OCI-LY7 (cell line): ENCODE results near the gene PNKP. TPM values are rescaled to one million over a fixed set of nuclear protein-coding genes. Genes with fewer than 3 reads are reported as not detected.

Experiments used
- BruUV-seq: library from RNA; stranded (reverse); fragments of 400-500 nt; replicated peaks from 2 replicates; lab custom pipeline; 2021; lab: Mats Ljungman, UMichigan
- CTCF ChIA-PET: fragments of 300-600 bp; sonication (Branson Sonifier 250); formaldehyde crosslinking; loops from one replicate; lab custom pipeline; 2022; ENCODE audit warnings: antibody characterized with exemption; ENCODE audit not compliant: unreplicated experiment; lab: Charles Lee
- POLR2A ChIA-PET: fragments of 300-600 bp; sonication (Branson Sonifier 250); formaldehyde crosslinking; loops from one replicate; lab custom pipeline; 2022; ENCODE audit warnings: antibody characterized with exemption; lab: Charles Lee
- DNase-seq: peaks from one replicate; pipeline ENCODE4 v3.0.0-alpha.2; 2015; ENCODE audit warnings: low spot score
- H2AFZ ChIP-seq: fragments of 200-600 bp; sonication (generic), shearing (Covaris generic); 2 replicates; pipeline ENCODE4 v1.6.1; 2014; ENCODE audit warnings: mild to moderate bottlenecking, antibody characterized with exemption, low read length, moderate library complexity
- H3K27ac ChIP-seq: fragments of 200-600 bp; sonication (generic); 2 replicates; pipeline ENCODE4 v1.5.1; 2014; ENCODE audit warnings: mixed run types, low read depth, mild to moderate bottlenecking, moderate library complexity, low read length, inconsistent platforms; ENCODE audit not compliant: poor library complexity, severe bottlenecking
- H3K36me3 ChIP-seq: fragments of 200-600 bp; sonication (generic); 2 replicates; pipeline ENCODE4 v1.6.1; 2014; ENCODE audit warnings: mild to moderate bottlenecking, antibody characterized with exemption, low read length, moderate library complexity, mixed read lengths; ENCODE audit not compliant: insufficient read depth
- H3K4me1 ChIP-seq: fragments of 200-600 bp; sonication (generic); 2 replicates; pipeline ENCODE4 v1.5.1; 2014; ENCODE audit warnings: mild to moderate bottlenecking, low read length; ENCODE audit not compliant: insufficient read depth, poor library complexity, severe bottlenecking
- H3K4me2 ChIP-seq: fragments of 200-600 bp; sonication (generic); 2 replicates; pipeline ENCODE4 v1.6.1; 2014; ENCODE audit warnings: mild to moderate bottlenecking, low read length
- H3K4me3 ChIP-seq: fragments of 200-600 bp; sonication (generic); 2 replicates; pipeline ENCODE4 v1.5.1; 2014; ENCODE audit warnings: mild to moderate bottlenecking, low read depth, low read length; ENCODE audit not compliant: poor library complexity, severe bottlenecking
- H3K79me2 ChIP-seq: fragments of 200-600 bp; sonication (generic); 2 replicates; pipeline ENCODE4 v1.6.1; 2016; ENCODE audit warnings: low read depth, mild to moderate bottlenecking, low read length, moderate library complexity, mixed read lengths; ENCODE audit not compliant: insufficient read depth
- H3K9me2 ChIP-seq: fragments of 200-600 bp; sonication (generic); 2 replicates; pipeline ENCODE4 v1.6.1; 2016; ENCODE audit warnings: mild to moderate bottlenecking, low read length, mixed read lengths; ENCODE audit not compliant: insufficient read depth
- H3K9me3 ChIP-seq: fragments of 200-600 bp; sonication (generic); 2 replicates; pipeline ENCODE4 v1.6.1; 2014; ENCODE audit warnings: mild to moderate bottlenecking, mixed run types, low read length, mixed read lengths
- H4K20me1 ChIP-seq: fragments of 200-600 bp; sonication (generic); 2 replicates; pipeline ENCODE4 v1.6.1; 2014; ENCODE audit warnings: mild to moderate bottlenecking, antibody characterized with exemption, low read length, moderate library complexity, mixed read lengths; ENCODE audit not compliant: insufficient read depth
- CTCF ChIP-seq: fragments of 200-600 bp; sonication (generic); conservative IDR thresholded peaks from 2 replicates; pipeline ENCODE4 v1.5.1; 2014; ENCODE audit warnings: mild to moderate bottlenecking, antibody characterized with exemption, low read length, moderate library complexity, mixed read lengths
- EZH2phosphoT487 ChIP-seq: fragments of 200-600 bp; sonication (generic); IDR thresholded peaks from 2 replicates; pipeline ENCODE4 v1.6.1; 2018; ENCODE audit warnings: low read depth, borderline replicate concordance, mild to moderate bottlenecking, mixed run types, antibody characterized with exemption, low read length, moderate library complexity, mixed read lengths
- intact Hi-C: fragments of 100-400 bp; cut with micrococcal nuclease; formaldehyde crosslinking; loops from one replicate; pipeline ENCODE4 v1.10.0; 2022; ENCODE audit not compliant: unreplicated experiment
- total RNA-seq, 2 experiments: library from RNA; depleted of rRNA in 1 of 2; stranded (reverse); fragments of >200 nt in 1 of 2; shearing (Covaris generic) in 1 of 2; gene quantifications; 2 replicates each; pipeline ENCODE4 v1.2.3, GENCODE V29; 2014 to 2022

The PNKP gene
- total RNA-seq, 2 experiments from 2014 or later: 90.9 to 118 TPM

- ChIA-PET CTCF (no interaction called here), POLR2A (no interaction called here)
- Histone ChIP-seq H4K20me1 (no peaks in the 10 kb centered on the region), H3K4me2 (peak overlapping the region; percentile 87), H3K79me2 (no peaks in the 10 kb centered on the region), H3K36me3 (no peaks in the 10 kb centered on the region), H3K4me3 (peak overlapping the region; percentile 60), H3K9me3 (no peaks in the 10 kb centered on the region), H3K4me1 (peaks cover 5% of the 10 kb centered on the region), H3K9me2 (no peaks in the 10 kb centered on the region), H3K27ac (no peak overlapping the region), H2AFZ (peak overlapping the region; percentile 5; the same call in 1 of the 2 replicates)
- TF ChIP-seq EZH2phosphoT487 (no peak), CTCF (peak; percentile 72)
- no TSS peak for BruUV-seq
- intact Hi-C loops: no loop called here
- peak; percentile 58 for DNase-seq
These were observed 22.4 kb upstream of the PNKP start for GRCh38 chr19:49889687-49890348.

GRCh38 chr19:49889038-49889686 lies 21.8 kb upstream of the PNKP start:
- H3K9me3 ChIP-seq: no peaks in the 10 kb centered on the region
- intact Hi-C loops: no loop called here
- no peaks in the 10 kb centered on the region for H4K20me1 ChIP-seq
- no peak overlapping the region for H2AFZ ChIP-seq
- POLR2A ChIA-PET: no interaction called here
- H3K79me2 ChIP-seq: no peaks in the 10 kb centered on the region
- no peaks in the 10 kb centered on the region for H3K36me3 ChIP-seq
- CTCF ChIA-PET: no interaction called here
- H3K9me2 ChIP-seq: no peaks in the 10 kb centered on the region
- no peak for DNase-seq
- H3K4me2 ChIP-seq: no peak overlapping the region
- no peak for TF ChIP-seq EZH2phosphoT487
- TF ChIP-seq CTCF: no peak
- H3K4me3 ChIP-seq: no peak overlapping the region
- peaks cover 5% of the 10 kb centered on the region for H3K4me1 ChIP-seq
- no TSS peak for BruUV-seq
- H3K27ac ChIP-seq: no peak overlapping the region

GRCh38 chr19:49888510-49888824 lies 21.1 kb upstream of the PNKP start:
- H3K9me2 ChIP-seq: no peaks in the 10 kb centered on the region

More at GRCh38 chr19:49888510-49888824, 21.1 kb upstream of the PNKP start:
- no peaks in the 10 kb centered on the region for H4K20me1 ChIP-seq
- ChIA-PET CTCF (no interaction called here), POLR2A (no interaction called here)
- no peak for TF ChIP-seq EZH2phosphoT487
- no peak for TF ChIP-seq CTCF
- no peaks in the 10 kb centered on the region for H3K79me2 ChIP-seq
- no TSS peak for BruUV-seq
- no peak overlapping the region for H3K4me3 ChIP-seq
- H2AFZ ChIP-seq: no peak overlapping the region
- DNase-seq: no peak
- H3K4me1 ChIP-seq: peaks cover 5% of the 10 kb centered on the region
- H3K27ac ChIP-seq: no peak overlapping the region
- no peak overlapping the region for H3K4me2 ChIP-seq
- H3K9me3 ChIP-seq: no peaks in the 10 kb centered on the region
- H3K36me3 ChIP-seq: peaks cover 2% of the 10 kb centered on the region
- intact Hi-C loops: no loop called here
